Skeletal muscle tissue (tissue), 4 donors: Measurements from ENCODE around the gene ZBTB37. TPM values are rescaled to one million over a fixed set of nuclear protein-coding genes. Genes with fewer than 3 reads are reported as not detected.
A peak's percentile ranks its signal among the peaks of the same experiment; 100 is the strongest.

Experiments used
- H3K27ac ChIP-seq: one replicate; pipeline ENCODE4 v1.7.0; 2013; ENCODE audit warnings: mild to moderate bottlenecking, low read depth, low read length, inconsistent platforms
- H3K27me3 ChIP-seq, 3 donors: one replicate each; pipeline ENCODE4 v1.7.0; 2013; ENCODE audit warnings: low read length in 3 of 3; ENCODE audit not compliant: control insufficient read depth in 3 of 3, insufficient read depth in 3 of 3
- H3K36me3 ChIP-seq, 3 donors: one replicate each; pipeline ENCODE4 v1.7.0; 2013; ENCODE audit warnings: low read length in 3 of 3; ENCODE audit not compliant: control insufficient read depth in 3 of 3, insufficient read depth in 3 of 3
- H3K4me1 ChIP-seq, 3 donors: one replicate each; pipeline ENCODE4 v1.7.0; 2013; ENCODE audit warnings: low read length in 3 of 3, mild to moderate bottlenecking in 3 of 3; ENCODE audit not compliant: control insufficient read depth in 3 of 3, insufficient read depth in 3 of 3
- H3K4me3 ChIP-seq, 3 donors: one replicate each; pipeline ENCODE4 v1.7.0; 2013; ENCODE audit warnings: low read length in 3 of 3
- H3K9ac ChIP-seq, 3 donors: one replicate each; pipeline ENCODE4 v1.7.0; 2013; ENCODE audit warnings: low read length in 3 of 3, mild to moderate bottlenecking in 3 of 3, moderate library complexity in 2 of 3, low read depth in 1 of 3
- H3K9me3 ChIP-seq, 3 donors: one replicate each; pipeline ENCODE4 v1.7.0; 2013; ENCODE audit warnings: low read length in 3 of 3; ENCODE audit not compliant: control insufficient read depth in 3 of 3
- total RNA-seq: library from RNA; depleted of rRNA; stranded (reverse); fragments of >200 nt; gene quantifications from one replicate; pipeline ENCODE4 v1.2.3, GENCODE V29; 2014
- donor health status: Osteomylitis.

The ZBTB37 gene
- 12.0 TPM for total RNA-seq

GRCh38 chr1:173868266-173869020 lies at the start of gene ZBTB37:
Gene ZBTB37 (plus strand): TSS chr1:173868380. CDS start chr1:173870226, 1,846 bp downstream.
- Histone ChIP-seq H3K36me3 (peaks cover 14 to 36% (median 32%) of the 10 kb centered on the region in 3 donors), H3K4me1 (peaks cover 15 to 27% (median 27%) of the 10 kb centered on the region in 3 donors), H3K27me3 (no peaks in the 10 kb centered on the region), H3K9ac (peak within 1 kb of the TSS; percentile 79 to 88 (median 86)), H3K4me3 (peak within 1 kb of the TSS; percentile 94 to 95 (median 95)), H3K9me3 (no peaks in the 10 kb centered on the region), H3K27ac (peak within 1 kb of the TSS; percentile 89)

- H3K9ac ChIP-seq = no peak overlapping the region
- H3K4me3 ChIP-seq = no peak overlapping the region
- no peak overlapping the region for H3K27ac ChIP-seq
- no peaks in the 10 kb centered on the region for H3K9me3 ChIP-seq
- H3K27me3 ChIP-seq = no peaks in the 10 kb centered on the region
- peaks cover 2 to 4% (median 3%) of the 10 kb centered on the region in 3 donors for H3K4me1 ChIP-seq
- H3K36me3 ChIP-seq = peaks cover 0 to 5% (median 3%) of the 10 kb centered on the region in 3 donors
Measured at GRCh38 chr1:173818459-173818858, 49.7 kb upstream of the ZBTB37 start.

DNA sequence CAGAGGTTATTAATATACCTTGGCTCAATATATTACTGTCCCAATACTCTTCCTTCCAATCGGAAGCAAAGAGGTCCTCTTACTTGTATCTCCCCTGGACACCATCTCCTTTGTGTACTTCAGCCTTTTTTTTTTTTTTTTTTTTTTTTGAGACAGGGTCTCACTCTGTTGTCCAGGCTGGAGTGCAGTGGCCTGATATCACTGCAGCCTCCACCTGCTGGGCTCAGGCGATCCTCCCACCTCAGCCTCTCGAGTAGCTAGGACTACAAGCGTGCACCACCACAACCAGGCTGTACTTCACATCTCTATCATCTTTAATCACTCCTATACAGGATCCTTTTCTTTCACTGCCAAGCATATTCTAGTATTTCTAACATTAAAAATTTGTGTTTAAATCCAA lies 46.5 kb upstream of the ZBTB37 start:
- Histone ChIP-seq H3K27ac (no peak overlapping the region), H3K4me1 (peaks cover 8 to 9% (median 8%) of the 10 kb centered on the region in 3 donors), H3K9ac (no peak overlapping the region), H3K27me3 (no peaks in the 10 kb centered on the region), H3K4me3 (no peak overlapping the region), H3K36me3 (peaks cover 0 to 5% (median 3%) of the 10 kb centered on the region in 3 donors), H3K9me3 (no peaks in the 10 kb centered on the region)

DNA sequence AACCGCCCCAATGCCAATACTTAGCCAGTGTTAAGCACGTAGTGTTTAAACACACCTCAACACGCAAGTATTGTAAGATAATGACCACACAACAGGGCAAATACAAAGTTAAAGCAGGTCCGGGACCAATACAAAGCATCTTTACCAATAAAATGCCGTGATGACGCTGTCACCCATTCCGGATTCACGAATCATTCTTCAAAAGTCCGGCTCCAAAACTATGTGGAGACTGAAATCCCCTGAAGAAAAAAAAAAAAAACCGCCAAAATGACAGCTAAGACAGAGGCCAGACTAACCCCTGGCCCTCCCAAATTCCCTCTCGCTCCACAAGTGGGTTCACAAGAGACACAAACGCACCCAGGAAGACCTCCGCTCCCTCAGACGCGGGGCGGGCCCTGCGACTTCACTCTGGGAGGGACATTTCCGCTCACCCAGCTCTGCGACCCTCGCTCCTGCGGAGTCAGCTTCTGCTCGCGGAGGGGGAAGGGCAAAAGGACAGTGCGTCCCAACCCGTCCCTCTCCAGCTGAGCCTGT lies 44.3 kb upstream of the ZBTB37 start:
- peak overlapping the region; percentile 94 to 98 (median 98) for H3K9ac ChIP-seq
- no peaks in the 10 kb centered on the region for H3K9me3 ChIP-seq
- H3K27ac ChIP-seq = peak overlapping the region; percentile 99
- peaks cover 8 to 9% (median 8%) of the 10 kb centered on the region in 3 donors for H3K4me1 ChIP-seq
- H3K27me3 ChIP-seq = no peaks in the 10 kb centered on the region
- H3K4me3 ChIP-seq = peak overlapping the region; percentile 92 to 100 (median 95)
- peaks cover 0 to 3% (median 0%) of the 10 kb centered on the region in 3 donors for H3K36me3 ChIP-seq

DNA sequence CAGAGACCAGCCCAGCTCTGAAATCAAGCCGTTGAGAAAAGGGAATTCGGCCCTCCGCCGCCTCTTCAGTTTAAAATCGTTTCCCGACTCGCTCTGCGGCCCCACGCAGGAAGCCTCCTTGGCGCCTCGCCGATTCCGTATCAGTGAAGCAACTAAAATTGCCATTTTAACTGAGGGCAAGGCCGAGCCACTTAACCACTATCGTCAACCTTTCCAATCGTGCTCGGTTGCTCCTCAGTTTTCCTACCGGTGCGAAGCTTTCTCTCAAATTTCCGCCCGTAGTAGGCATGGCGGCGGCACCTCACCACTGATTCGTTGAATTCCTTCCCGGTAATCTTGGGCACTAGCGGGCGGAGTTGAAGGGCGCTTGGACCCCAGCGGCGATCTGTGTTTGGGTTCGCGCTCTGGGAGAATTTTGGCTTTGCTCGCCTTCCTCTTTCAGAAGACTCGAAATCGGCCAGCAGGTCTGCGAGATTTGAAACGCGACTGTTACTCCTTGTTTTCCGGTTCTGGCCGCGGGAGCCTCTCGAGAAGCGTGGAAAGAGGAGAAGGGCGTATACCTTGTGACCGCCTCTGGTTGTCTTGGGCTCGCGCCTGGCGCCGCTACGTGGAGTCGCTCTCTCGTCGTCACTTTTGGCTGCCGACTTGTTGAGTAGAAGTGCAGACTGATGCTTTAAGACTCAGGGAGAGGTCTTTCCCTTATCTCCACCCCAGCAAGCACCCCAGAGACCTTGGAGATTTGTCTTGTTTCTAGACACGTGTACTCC lies 43.7 kb upstream of the ZBTB37 start, which contains the start of the genes CENPL and DARS2:
CENPL (minus strand) TSS at position 569 of the 767 bp plus-strand sequence. CDS start 13,584 bp downstream, outside the sequence.
DARS2 (plus strand) TSS at position 359 of the 767 bp plus-strand sequence. CDS start 557 bp downstream, outside the sequence.
- H3K4me3 ChIP-seq = peak within 1 kb of the TSS; percentile 95 to 100 (median 98)
- peak within 1 kb of the TSS; percentile 99 for H3K27ac ChIP-seq
- H3K9ac ChIP-seq = peak within 1 kb of the TSS; percentile 94 to 98 (median 98)
- peaks cover 0 to 2% (median 0%) of the 10 kb centered on the region in 3 donors for H3K36me3 ChIP-seq
- H3K9me3 ChIP-seq = no peaks in the 10 kb centered on the region
- H3K4me1 ChIP-seq = peaks cover 8 to 9% (median 8%) of the 10 kb centered on the region in 3 donors
- H3K27me3 ChIP-seq = no peaks in the 10 kb centered on the region

GRCh38 chr1:173827611-173828010 lies 40.6 kb upstream of the ZBTB37 start:
- Histone ChIP-seq H3K27ac (no peak overlapping the region), H3K27me3 (no peaks in the 10 kb centered on the region), H3K4me1 (peaks cover 8 to 9% (median 8%) of the 10 kb centered on the region in 3 donors), H3K9me3 (no peaks in the 10 kb centered on the region), H3K9ac (no peak overlapping the region), H3K4me3 (no peak overlapping the region), H3K36me3 (peaks cover 7 to 9% (median 8%) of the 10 kb centered on the region in 3 donors)

DNA sequence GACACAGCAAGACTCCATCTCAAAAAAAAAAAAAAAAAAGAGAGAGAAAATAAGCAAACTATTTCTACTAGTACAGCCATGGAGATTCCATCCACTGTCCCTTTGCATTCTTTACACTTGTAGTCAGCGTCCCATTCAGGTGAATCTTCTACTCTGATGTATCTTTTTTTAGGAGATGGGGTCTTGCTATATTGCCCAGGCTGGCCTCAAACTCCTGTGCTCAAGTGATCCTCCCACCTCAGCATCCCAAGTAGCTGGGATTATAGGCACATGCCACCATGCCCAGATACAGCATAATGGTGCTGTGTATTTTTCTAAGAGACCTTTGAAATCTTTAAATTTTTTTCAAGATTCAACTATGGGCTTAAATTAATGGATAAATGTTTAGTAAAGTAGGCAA lies 35.4 kb upstream of the ZBTB37 start:
- H3K27ac ChIP-seq = no peak overlapping the region
- peaks cover 10 to 24% (median 11%) of the 10 kb centered on the region in 3 donors for H3K36me3 ChIP-seq
- no peaks in the 10 kb centered on the region for H3K27me3 ChIP-seq
- no peaks in the 10 kb centered on the region for H3K9me3 ChIP-seq
- H3K4me1 ChIP-seq = no peaks in the 10 kb centered on the region
- no peak overlapping the region for H3K4me3 ChIP-seq
- no peak overlapping the region for H3K9ac ChIP-seq

GRCh38 chr1:173852105-173852504 lies 16.1 kb upstream of the ZBTB37 start:
- H3K36me3 ChIP-seq = peaks cover 7 to 37% (median 23%) of the 10 kb centered on the region in 3 donors

GRCh38 chr1:173853074-173853473 lies 15.1 kb upstream of the ZBTB37 start:
- H3K9me3 ChIP-seq = no peaks in the 10 kb centered on the region
- peak overlapping the region; percentile 28 for H3K27ac ChIP-seq
- H3K27me3 ChIP-seq = no peaks in the 10 kb centered on the region
- no peak overlapping the region for H3K9ac ChIP-seq
- no peaks in the 10 kb centered on the region for H3K4me1 ChIP-seq
- H3K4me3 ChIP-seq = no peak overlapping the region
- H3K36me3 ChIP-seq = peaks cover 7 to 46% (median 32%) of the 10 kb centered on the region in 3 donors

More at GRCh38 chr1:173852105-173852504, 16.1 kb upstream of the ZBTB37 start:
- Histone ChIP-seq H3K4me1 (no peaks in the 10 kb centered on the region), H3K9me3 (no peaks in the 10 kb centered on the region), H3K4me3 (no peak overlapping the region), H3K27ac (no peak overlapping the region), H3K27me3 (no peaks in the 10 kb centered on the region), H3K9ac (no peak overlapping the region)
